Suprapubic skin (tissue), 4 donors: ENCODE data around the gene USP32. TPM values are rescaled to one million over a fixed set of nuclear protein-coding genes. Genes with fewer than 3 reads are reported as not detected.
A peak's percentile ranks its signal among the peaks of the same experiment; 100 is the strongest.
"Not testable (repeated sequence)": the region's sequence is repeated elsewhere in the genome, so short reads cannot be mapped to it uniquely, and the experiment has no call there.

Experiments used
- DNase-seq, 2 donors: peaks; one replicate each; pipeline ENCODE4 v3.0.0-alpha.2; 2019; ENCODE audit warnings: low spot score in 2 of 2
- H3K27ac ChIP-seq: fragments of 200-600 bp; sonication (generic); one replicate; pipeline ENCODE4 v1.5.1; 2019
- H3K27me3 ChIP-seq: fragments of 200-600 bp; sonication (generic); one replicate; pipeline ENCODE4 v1.5.1; 2019
- H3K36me3 ChIP-seq: fragments of 200-600 bp; sonication (generic); one replicate; pipeline ENCODE4 v1.5.1; 2019
- H3K4me1 ChIP-seq: fragments of 200-600 bp; sonication (generic); one replicate; pipeline ENCODE4 v1.5.1; 2019
- H3K4me3 ChIP-seq: fragments of 200-600 bp; sonication (generic); one replicate; pipeline ENCODE4 v1.5.1; 2019; ENCODE audit warnings: mild to moderate bottlenecking
- H3K9me3 ChIP-seq: fragments of 200-600 bp; sonication (generic); one replicate; pipeline ENCODE4 v1.5.1; 2019
- EP300 ChIP-seq: sonication (generic); formaldehyde crosslinking; IDR thresholded peaks from one replicate; pipeline ENCODE4 v1.6.1; 2017; ENCODE audit warnings: antibody characterized with exemption
- POLR2A ChIP-seq, 2 donors: fragments of 450-650 bp; IDR thresholded peaks; one replicate each; pipeline ENCODE4 v1.6.1; 2017; ENCODE audit warnings: antibody characterized with exemption in 2 of 2, mild to moderate bottlenecking in 2 of 2, moderate library complexity in 2 of 2
- POLR2AphosphoS5 ChIP-seq, 3 donors: sonication (generic); formaldehyde crosslinking; IDR thresholded peaks; one replicate each; pipeline ENCODE4 v1.6.1; 2017; ENCODE audit warnings: antibody characterized with exemption in 3 of 3
- WGBS: methylation state at CpG from one replicate; pipeline ENCODE4 v1.1.5; 2018; 5-methylcytosine and 5-hydroxymethylcytosine counted together
- total RNA-seq, 4 donors: library from RNA; depleted of rRNA; stranded (reverse); fragments of >200 nt; gene quantifications; one replicate each; pipeline ENCODE4 v1.1.0, GENCODE V29; 2016
- TF ChIP-seq, protein P1 (sequence below), 2 donors: fragments of 200-600 bp in 1 of 2; fragments of 450-650 bp in 1 of 2; sonication (generic) in 1 of 2; IDR thresholded peaks; one replicate each; pipeline ENCODE4 v1.5.1; 2016 to 2019; ENCODE audit warnings: antibody characterized with exemption in 2 of 2, mild to moderate bottlenecking in 1 of 2, moderate library complexity in 1 of 2

The USP32 gene
- 10 to 100 TPM; 58.3 to 74.5 (median 62.0) TPM for total RNA-seq

DNA sequence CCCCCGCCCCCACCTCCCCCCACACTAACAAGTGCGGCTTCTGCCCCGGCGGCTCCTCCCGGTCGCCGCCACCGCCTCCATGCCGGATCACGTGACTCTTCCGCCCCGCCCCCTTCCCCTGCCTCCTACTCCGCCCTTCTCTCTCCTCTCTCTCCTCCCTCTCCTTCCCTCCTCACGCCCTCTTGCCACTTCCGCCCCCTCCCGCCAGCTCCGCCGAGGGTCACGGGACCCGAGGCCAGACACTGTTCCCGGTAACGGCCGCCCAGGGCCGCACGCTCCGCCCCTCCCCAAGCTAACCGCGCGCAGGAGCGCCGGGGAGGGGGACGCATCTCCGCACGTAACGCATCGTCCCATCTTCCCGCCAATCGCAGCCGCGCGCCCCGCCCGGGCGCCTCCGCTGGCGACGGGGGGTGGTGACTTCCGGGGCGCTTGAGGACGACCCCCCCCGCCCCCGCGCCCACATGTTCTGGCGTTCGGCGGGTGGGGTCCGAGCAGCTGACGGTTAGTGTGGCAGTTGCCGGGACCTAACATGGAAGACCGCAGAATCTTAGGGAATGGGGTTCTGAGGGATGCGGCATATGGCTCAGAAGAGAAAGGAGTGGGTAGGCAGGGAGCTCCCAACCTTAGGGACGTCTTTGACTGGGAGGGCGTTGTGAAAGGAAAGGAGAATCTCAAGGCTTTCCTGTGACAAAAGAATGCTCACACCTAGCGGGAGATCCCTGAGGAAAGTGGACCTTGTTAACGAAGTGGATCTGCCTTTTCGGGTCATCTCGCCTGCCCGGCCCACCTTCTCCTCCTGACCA is at the start of gene USP32:
Gene USP32, minus strand, starts transcription at position 92 of the 803 bp plus-strand sequence. CDS start 194 bp downstream, outside the sequence.
- Histone ChIP-seq H3K27ac (peak within 1 kb of the TSS; percentile 97), H3K9me3 (no peaks in the 10 kb centered on the region), H3K4me3 (peak within 1 kb of the TSS; percentile 98), H3K4me1 (peaks cover 43% of the 10 kb centered on the region), H3K27me3 (no peaks in the 10 kb centered on the region), H3K36me3 (no peaks in the 10 kb centered on the region)
- WGBS = 0% methylated on average over 61 of the region's 68 CpGs
- DNase-seq = peak; percentile 99
- peak; percentile 78 to 91 (median 88) for TF ChIP-seq POLR2AphosphoS5 (IDR thresholded peaks at IDR 0.05)
- peak; percentile 29 for TF ChIP-seq EP300
- no peak for TF ChIP-seq POLR2A (IDR thresholded peaks at IDR 0.05)
- TF ChIP-seq, protein P1, sequence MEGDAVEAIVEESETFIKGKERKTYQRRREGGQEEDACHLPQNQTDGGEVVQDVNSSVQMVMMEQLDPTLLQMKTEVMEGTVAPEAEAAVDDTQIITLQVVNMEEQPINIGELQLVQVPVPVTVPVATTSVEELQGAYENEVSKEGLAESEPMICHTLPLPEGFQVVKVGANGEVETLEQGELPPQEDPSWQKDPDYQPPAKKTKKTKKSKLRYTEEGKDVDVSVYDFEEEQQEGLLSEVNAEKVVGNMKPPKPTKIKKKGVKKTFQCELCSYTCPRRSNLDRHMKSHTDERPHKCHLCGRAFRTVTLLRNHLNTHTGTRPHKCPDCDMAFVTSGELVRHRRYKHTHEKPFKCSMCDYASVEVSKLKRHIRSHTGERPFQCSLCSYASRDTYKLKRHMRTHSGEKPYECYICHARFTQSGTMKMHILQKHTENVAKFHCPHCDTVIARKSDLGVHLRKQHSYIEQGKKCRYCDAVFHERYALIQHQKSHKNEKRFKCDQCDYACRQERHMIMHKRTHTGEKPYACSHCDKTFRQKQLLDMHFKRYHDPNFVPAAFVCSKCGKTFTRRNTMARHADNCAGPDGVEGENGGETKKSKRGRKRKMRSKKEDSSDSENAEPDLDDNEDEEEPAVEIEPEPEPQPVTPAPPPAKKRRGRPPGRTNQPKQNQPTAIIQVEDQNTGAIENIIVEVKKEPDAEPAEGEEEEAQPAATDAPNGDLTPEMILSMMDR (IDR thresholded peaks at IDR 0.05) = peak in 1 of 2 donors; percentile 31

- no peak overlapping the region for H3K27ac ChIP-seq
- H3K9me3 ChIP-seq = no peaks in the 10 kb centered on the region
- no peak for DNase-seq
- no peaks in the 10 kb centered on the region for H3K36me3 ChIP-seq
- H3K4me3 ChIP-seq = no peak overlapping the region
- TF ChIP-seq POLR2A (IDR thresholded peaks at IDR 0.05) (no peak), EP300 (no peak), POLR2AphosphoS5 (IDR thresholded peaks at IDR 0.05) (no peak)
- TF ChIP-seq, protein P1 (IDR thresholded peaks at IDR 0.05) = no peak
- WGBS = 15% methylated on average over 2 of the region's 2 CpGs
- H3K27me3 ChIP-seq = no peaks in the 10 kb centered on the region
- peaks cover 27% of the 10 kb centered on the region for H3K4me1 ChIP-seq
These were observed 47.6 kb upstream of the USP32 start for GRCh38 chr17:60439501-60439900.

- Histone ChIP-seq H3K4me3 (no peak overlapping the region), H3K36me3 (no peaks in the 10 kb centered on the region), H3K9me3 (no peaks in the 10 kb centered on the region), H3K27me3 (no peaks in the 10 kb centered on the region), H3K27ac (no peak overlapping the region), H3K4me1 (peaks cover 6% of the 10 kb centered on the region)
- DNase-seq = no peak
- TF ChIP-seq POLR2A (IDR thresholded peaks at IDR 0.05) (no peak), EP300 (no peak), POLR2AphosphoS5 (IDR thresholded peaks at IDR 0.05) (no peak)
- TF ChIP-seq, protein P1 (IDR thresholded peaks at IDR 0.05) = no peak
- 54% methylated on average over 5 of the region's 5 CpGs for WGBS
These were observed 44.7 kb upstream of the USP32 start for GRCh38 chr17:60436676-60437075.

DNA sequence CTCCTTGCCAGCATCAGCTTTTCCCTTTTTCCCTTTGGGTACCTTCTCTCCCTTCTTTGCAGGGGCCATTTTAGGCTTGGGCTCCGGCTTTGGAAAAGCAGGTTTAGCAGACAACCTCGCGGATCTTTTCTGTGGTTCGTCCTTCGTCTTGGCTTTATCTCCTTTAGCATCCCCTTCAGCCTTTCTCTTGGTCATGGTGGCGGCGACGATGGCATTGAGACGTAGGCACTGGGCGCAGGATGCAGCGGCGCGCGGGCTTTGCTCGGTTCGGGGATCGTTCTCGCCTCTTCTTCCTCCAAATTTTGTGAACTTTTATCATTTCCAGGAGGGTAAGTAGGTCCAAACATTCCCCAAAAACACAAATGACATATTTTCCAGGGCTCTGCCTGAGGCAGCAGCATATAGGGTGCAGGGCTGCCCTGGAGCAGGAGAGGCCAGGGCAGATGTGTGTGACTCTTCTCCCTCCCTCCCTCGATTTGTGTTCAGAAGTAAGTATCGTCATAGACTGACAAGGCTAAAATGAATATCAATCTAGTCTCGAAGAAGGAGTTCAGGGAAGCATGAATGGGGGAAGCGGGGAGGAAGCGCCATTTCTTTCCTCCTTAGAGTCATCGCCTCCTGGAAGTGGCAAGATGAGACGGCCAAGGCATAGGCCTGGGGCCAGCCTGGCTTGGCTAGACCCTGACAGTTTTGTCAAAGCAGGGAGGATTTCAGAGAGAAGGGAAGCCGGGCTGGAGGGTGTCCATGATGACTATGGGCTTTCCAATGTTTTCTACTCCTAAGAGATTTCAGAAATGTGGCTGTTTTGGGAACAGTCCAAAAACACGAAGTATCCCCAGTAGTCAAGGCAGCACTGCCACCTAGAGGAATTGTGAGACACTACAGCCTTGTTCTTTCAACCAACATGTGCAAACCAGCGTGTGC is 43.6 kb upstream of the USP32 start:
- H3K27me3 ChIP-seq = no peaks in the 10 kb centered on the region
- no peak overlapping the region for H3K27ac ChIP-seq
- H3K4me3 ChIP-seq = no peak overlapping the region
- TF ChIP-seq, protein P1 (IDR thresholded peaks at IDR 0.05) = peak; percentile 85 to 95
- TF ChIP-seq POLR2AphosphoS5 (IDR thresholded peaks at IDR 0.05) = peak in 2 of 3 donors; percentile 24 to 37
- TF ChIP-seq EP300 = no peak
- no peak for TF ChIP-seq POLR2A (IDR thresholded peaks at IDR 0.05)
- no peaks in the 10 kb centered on the region for H3K36me3 ChIP-seq
- H3K9me3 ChIP-seq = no peaks in the 10 kb centered on the region
- WGBS = 71% methylated on average over 28 of the region's 28 CpGs
- peak in 1 of 2 donors; percentile 78 for DNase-seq
- H3K4me1 ChIP-seq = peaks cover 6% of the 10 kb centered on the region

- not testable (repeated sequence) for H3K27me3 ChIP-seq, DNase-seq, H3K27ac ChIP-seq, H3K9me3 ChIP-seq, H3K4me1 ChIP-seq, H3K36me3 ChIP-seq, H3K4me3 ChIP-seq
- WGBS = 82% methylated on average over 4 of the region's 4 CpGs
These were observed 41.4 kb upstream of the USP32 start for GRCh38 chr17:60433021-60433997.

GRCh38 chr17:60430561-60430960 is 38.6 kb upstream of the USP32 start:
- H3K36me3 ChIP-seq, DNase-seq, H3K27me3 ChIP-seq, H3K4me3 ChIP-seq, H3K27ac ChIP-seq, H3K4me1 ChIP-seq, H3K9me3 ChIP-seq: not testable (repeated sequence)
- WGBS = 82% methylated on average over 7 of the region's 7 CpGs

DNA sequence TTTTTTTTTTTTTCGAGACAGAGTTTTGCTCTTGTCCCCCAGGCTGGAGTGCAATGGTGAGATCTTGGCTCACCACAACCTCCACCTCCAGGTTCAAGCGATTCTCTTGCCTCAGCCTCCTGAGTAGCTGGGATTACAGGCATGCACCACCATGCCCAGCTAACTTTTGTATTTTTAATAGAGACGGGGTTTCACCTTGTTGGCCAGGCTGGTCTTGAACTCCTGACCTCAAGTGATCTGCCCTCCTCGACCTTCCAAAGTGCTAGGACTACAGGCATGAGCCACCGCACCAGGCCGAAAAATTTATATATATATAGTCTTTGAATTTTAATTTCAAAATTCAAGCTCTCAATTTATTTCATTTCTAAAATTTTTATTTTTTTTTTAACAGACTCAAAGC is 36.6 kb upstream of the USP32 start:
- H3K9me3 ChIP-seq, H3K27me3 ChIP-seq, H3K4me1 ChIP-seq, H3K36me3 ChIP-seq, DNase-seq, H3K4me3 ChIP-seq, H3K27ac ChIP-seq: not testable (repeated sequence)
- 85% methylated on average over 6 of the region's 6 CpGs for WGBS
